A673 (cell line): ENCODE data around the gene SEMA6A. TPM values are rescaled to one million over a fixed set of nuclear protein-coding genes. Genes with fewer than 3 reads are reported as not detected.

Experiments used
- BruUV-seq: library from RNA; stranded (reverse); fragments of 400-500 nt; replicated peaks from 2 replicates; lab custom pipeline; 2021; lab: Mats Ljungman, UMichigan
- CTCF ChIA-PET: fragments of 300-600 bp; sonication (Branson Sonifier 250); formaldehyde crosslinking; loops from one replicate; lab custom pipeline; 2022; ENCODE audit warnings: antibody characterized with exemption; lab: Charles Lee
- POLR2A ChIA-PET: fragments of 300-600 bp; sonication (Branson Sonifier 250); formaldehyde crosslinking; loops from one replicate; lab custom pipeline; 2022; ENCODE audit warnings: antibody characterized with exemption; ENCODE audit not compliant: low non-redundant PET; lab: Charles Lee
- DNase-seq: peaks from one replicate; pipeline ENCODE4 v3.0.0-alpha.2; 2015; ENCODE audit warnings: low spot score
- H3K27ac ChIP-seq: fragments of 200-600 bp; sonication (generic); 2 replicates; pipeline ENCODE4 v1.5.1; 2016; ENCODE audit warnings: mixed run types, low read depth, mild to moderate bottlenecking, mixed read lengths, antibody characterized with exemption, low read length; ENCODE audit not compliant: poor library complexity, severe bottlenecking
- H3K27me3 ChIP-seq: fragments of 200-600 bp; sonication (generic); replicated peaks from 2 replicates; pipeline ENCODE4 v1.6.1; 2017; ENCODE audit warnings: mixed run types, low read depth, mild to moderate bottlenecking, mixed read lengths, antibody characterized with exemption, low read length; ENCODE audit not compliant: insufficient read depth, poor library complexity
- H3K36me3 ChIP-seq: fragments of 200-600 bp; sonication (generic); 2 replicates; pipeline ENCODE4 v1.6.1; 2016; ENCODE audit warnings: mixed run types, mild to moderate bottlenecking, mixed read lengths, antibody characterized with exemption, low read length; ENCODE audit not compliant: insufficient read depth, poor library complexity, severe bottlenecking
- H3K4me1 ChIP-seq: fragments of 200-600 bp; sonication (generic); 2 replicates; pipeline ENCODE4 v1.6.1; 2017; ENCODE audit warnings: mixed run types, mild to moderate bottlenecking, mixed read lengths, antibody characterized with exemption, low read length; ENCODE audit not compliant: insufficient read depth, poor library complexity, severe bottlenecking
- H3K4me3 ChIP-seq: fragments of 200-600 bp; sonication (generic); 2 replicates; pipeline ENCODE4 v1.5.1; 2016; ENCODE audit warnings: low read depth, mixed run types, mild to moderate bottlenecking, mixed read lengths, low read length; ENCODE audit not compliant: poor library complexity, severe bottlenecking
- H3K9me3 ChIP-seq: fragments of 200-600 bp; sonication (generic); 2 replicates; pipeline ENCODE4 v1.6.1; 2016; ENCODE audit warnings: mixed run types, low read depth, mild to moderate bottlenecking, mixed read lengths, antibody characterized with exemption, low read length; ENCODE audit not compliant: poor library complexity, severe bottlenecking
- EZH2 ChIP-seq: fragments of 200-600 bp; sonication (generic); IDR thresholded peaks from 2 replicates; pipeline ENCODE4 v1.6.1; 2017; ENCODE audit warnings: borderline replicate concordance, low read depth, mild to moderate bottlenecking, mixed read lengths, antibody characterized with exemption, low read length; ENCODE audit not compliant: poor library complexity, severe bottlenecking
- intact Hi-C: fragments of 100-400 bp; cut with micrococcal nuclease; formaldehyde crosslinking; loops from one replicate; pipeline ENCODE4 v1.10.0; 2022; ENCODE audit not compliant: unreplicated experiment
- total RNA-seq: library from RNA; stranded (reverse); gene quantifications from 2 replicates; pipeline ENCODE4 v1.2.3, GENCODE V29; 2021
- TF ChIP-seq, protein P1 (sequence below): fragments of 300-800, 200-600 bp; sonication (generic); conservative IDR thresholded peaks from 2 replicates; pipeline ENCODE4 v1.5.1; 2017; ENCODE audit warnings: low read depth, mild to moderate bottlenecking, antibody characterized with exemption, low read length, moderate library complexity, mixed read lengths

SEMA6A gene
- total RNA-seq, 1 experiment from 2014 or later, result 10.6 TPM

DNA sequence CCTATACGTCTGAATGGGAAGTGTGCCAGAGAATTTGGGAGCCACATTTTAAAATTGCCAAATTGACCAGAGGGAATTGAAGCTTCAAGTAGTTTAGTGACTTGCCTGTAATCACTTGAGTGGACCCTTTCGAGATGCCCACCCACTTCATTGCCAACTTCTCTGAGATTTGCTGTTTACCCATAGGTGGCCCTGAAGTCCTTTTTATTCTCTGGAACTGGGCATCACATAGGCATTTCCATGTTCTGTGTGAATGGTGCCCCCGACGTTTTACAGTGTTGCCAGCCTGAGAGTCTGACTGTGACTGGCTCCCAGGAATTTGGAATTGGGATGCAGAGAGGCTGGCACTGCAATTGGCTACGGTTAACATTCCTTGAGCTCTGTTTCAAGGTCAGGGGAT lies 158.6 kb downstream of the SEMA6A start:
- no peak for TF ChIP-seq EZH2
- TF ChIP-seq, protein P1, sequence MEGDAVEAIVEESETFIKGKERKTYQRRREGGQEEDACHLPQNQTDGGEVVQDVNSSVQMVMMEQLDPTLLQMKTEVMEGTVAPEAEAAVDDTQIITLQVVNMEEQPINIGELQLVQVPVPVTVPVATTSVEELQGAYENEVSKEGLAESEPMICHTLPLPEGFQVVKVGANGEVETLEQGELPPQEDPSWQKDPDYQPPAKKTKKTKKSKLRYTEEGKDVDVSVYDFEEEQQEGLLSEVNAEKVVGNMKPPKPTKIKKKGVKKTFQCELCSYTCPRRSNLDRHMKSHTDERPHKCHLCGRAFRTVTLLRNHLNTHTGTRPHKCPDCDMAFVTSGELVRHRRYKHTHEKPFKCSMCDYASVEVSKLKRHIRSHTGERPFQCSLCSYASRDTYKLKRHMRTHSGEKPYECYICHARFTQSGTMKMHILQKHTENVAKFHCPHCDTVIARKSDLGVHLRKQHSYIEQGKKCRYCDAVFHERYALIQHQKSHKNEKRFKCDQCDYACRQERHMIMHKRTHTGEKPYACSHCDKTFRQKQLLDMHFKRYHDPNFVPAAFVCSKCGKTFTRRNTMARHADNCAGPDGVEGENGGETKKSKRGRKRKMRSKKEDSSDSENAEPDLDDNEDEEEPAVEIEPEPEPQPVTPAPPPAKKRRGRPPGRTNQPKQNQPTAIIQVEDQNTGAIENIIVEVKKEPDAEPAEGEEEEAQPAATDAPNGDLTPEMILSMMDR, result no peak
- intact Hi-C loops, result no loop called here
- no peak for DNase-seq
- no TSS peak for BruUV-seq
- Histone ChIP-seq H3K9me3 (no peaks in the 10 kb centered on the region), H3K4me1 (no peaks in the 10 kb centered on the region), H3K27me3 (no peaks in the 10 kb centered on the region), H3K4me3 (no peak overlapping the region), H3K36me3 (no peaks in the 10 kb centered on the region), H3K27ac (no peak overlapping the region)
- ChIA-PET CTCF (no interaction called here), POLR2A (no interaction called here)

DNA sequence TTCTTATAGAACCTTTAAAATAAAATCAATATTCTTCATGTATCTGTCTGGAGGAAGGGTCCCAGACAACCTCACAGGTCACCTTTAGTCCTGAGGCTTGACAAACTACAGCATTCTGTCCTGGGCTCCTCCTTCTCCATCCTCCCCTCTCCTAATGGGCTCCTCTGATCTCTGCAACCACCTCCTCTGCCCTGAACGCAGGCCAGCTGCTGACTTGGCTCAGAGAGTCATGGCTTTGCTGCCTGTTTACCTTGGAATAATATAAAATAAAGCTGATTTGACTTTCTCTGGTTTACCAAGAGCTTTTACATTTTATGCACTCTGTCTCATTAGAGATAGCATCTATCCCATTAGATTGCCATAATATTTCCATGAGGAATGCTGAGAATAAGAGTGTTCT lies 159.4 kb downstream of the SEMA6A start:
- no peaks in the 10 kb centered on the region for H3K4me1 ChIP-seq
- ChIA-PET POLR2A (no interaction called here), CTCF (no interaction called here)
- intact Hi-C loops, result no loop called here
- BruUV-seq, result no TSS peak
- no peaks in the 10 kb centered on the region for H3K36me3 ChIP-seq
- H3K27me3 ChIP-seq, result no peaks in the 10 kb centered on the region
- no peak overlapping the region for H3K4me3 ChIP-seq
- TF ChIP-seq EZH2, result no peak
- TF ChIP-seq, protein P1, result no peak
- DNase-seq, result no peak
- H3K27ac ChIP-seq, result no peak overlapping the region
- H3K9me3 ChIP-seq, result no peaks in the 10 kb centered on the region

DNA sequence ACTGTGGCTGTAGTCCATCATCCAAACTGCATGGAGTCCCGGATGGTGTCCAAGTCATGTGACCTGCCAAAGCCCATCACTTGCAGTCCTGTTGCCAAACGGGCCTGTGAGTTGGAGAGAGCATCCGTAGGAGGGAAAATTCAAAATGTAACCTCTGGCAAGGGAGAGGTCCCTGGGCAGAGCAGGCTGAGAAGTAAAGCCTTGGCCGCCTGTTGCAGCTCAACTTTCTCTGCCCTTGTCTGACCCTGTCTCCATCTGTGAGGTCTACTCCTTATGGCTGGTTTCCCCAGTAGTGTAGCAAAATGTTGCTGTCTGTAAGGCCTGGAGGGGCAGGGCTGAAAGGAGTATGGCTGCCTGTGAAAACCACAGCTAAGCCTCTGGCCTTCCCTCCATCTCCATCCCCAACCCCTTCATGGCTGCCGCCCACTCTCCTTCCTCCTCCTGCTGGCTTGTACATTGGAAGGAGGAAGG lies 163.5 kb downstream of the SEMA6A start:
- POLR2A ChIA-PET, result no interaction called here
- no peak for DNase-seq
- H3K4me1 ChIP-seq, result no peaks in the 10 kb centered on the region
- TF ChIP-seq EZH2, result no peak
- TF ChIP-seq, protein P1, result no peak
- no peak overlapping the region for H3K4me3 ChIP-seq
- BruUV-seq, result no TSS peak
- no peaks in the 10 kb centered on the region for H3K36me3 ChIP-seq
- no peaks in the 10 kb centered on the region for H3K27me3 ChIP-seq
- intact Hi-C loops, result no loop called here
- H3K9me3 ChIP-seq, result no peaks in the 10 kb centered on the region
- CTCF ChIA-PET, result no interaction called here
- no peak overlapping the region for H3K27ac ChIP-seq
